GM18861 (cell line): ENCODE measurements around the gene ANKRD27.
"Not testable (repeated sequence)": the region's sequence is repeated elsewhere in the genome, so short reads cannot be mapped to it uniquely, and the experiment has no call there.

Experiments used
- ATAC-seq: cut with Tn5 transposase; IDR thresholded peaks from one replicate; pipeline ENCODE4 v1.9.1; 2021; ENCODE audit not compliant: unreplicated experiment

ANKRD27 gene

DNA sequence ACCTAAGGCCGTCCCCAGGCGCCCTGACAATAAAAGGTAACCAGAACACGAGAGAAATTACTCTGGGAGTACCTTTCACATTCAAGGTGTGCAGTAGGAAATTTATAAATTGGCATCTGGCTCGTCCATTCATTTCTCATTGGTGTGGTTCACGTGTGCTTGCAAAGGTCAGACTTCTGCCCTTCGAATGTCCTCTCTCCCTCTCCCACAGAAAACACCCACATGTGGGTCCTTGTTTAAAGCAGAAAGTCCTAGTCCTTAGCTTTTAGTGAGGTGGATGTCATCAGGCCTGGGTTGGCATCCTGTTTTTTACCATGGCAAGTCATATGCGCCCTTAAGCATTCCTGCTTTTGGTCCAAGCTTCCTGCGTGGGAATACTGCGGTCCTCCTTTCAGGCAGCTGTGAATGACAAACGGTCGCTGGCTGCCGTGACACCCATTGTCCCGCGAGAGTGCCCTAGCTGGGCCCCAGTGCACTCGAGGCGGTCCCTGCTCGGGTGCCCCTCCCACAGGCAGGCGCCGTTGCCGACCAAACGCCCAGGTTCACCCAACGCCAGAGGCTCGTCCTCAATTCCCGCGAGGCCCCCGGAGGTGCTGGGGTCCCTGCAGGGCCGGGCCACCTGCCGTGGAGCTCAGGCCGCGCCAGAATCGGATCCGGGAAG, 16.4 kb upstream of the ANKRD27 start, which contains the start of gene NUDT19:
Gene NUDT19 (plus strand): TSS at position 531 of the 661 bp plus-strand sequence. CDS start 140 bp downstream, outside the sequence.
- ATAC-seq, result peak; percentile 71

DNA sequence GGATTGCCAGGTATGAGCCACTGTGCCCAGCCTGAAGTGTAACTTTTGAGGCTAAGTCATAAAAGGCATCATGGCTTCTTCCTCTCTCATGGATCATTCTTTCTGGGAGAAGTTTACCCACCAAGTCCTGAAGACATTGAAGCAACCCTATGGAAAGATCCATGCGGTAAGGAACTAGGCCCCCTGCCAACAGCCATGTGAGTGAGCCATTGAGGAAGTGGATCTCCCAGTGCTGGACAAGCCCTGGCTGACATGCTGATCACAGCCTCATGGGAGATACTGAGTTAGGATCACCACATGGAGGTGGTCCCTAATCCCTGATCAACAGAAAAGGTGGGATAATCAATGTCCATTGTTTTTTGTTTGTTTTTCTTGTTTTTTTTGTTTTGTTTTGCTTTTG, 13.3 kb upstream of the ANKRD27 start:
- ATAC-seq, result no peak

DNA sequence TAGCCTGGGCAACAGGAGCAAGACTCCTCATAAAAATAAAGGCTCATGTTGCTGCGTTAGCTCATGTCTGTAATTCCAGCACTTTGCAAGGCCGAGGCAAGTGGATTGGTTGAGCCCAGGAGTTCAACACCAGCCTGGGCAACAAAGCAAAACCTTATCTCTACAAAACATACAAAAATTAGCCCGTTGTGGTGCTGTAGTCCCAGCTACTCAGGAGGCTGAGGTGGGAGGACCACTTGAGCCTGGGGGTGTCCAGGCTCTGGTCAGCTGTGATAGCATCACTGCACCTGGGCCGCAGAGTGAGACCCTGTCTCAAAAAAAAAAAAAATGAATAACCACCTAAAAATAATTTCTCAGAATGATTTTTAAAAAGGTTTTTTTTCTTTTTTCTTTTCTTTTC, 12.7 kb upstream of the ANKRD27 start:
- no peak for ATAC-seq

DNA sequence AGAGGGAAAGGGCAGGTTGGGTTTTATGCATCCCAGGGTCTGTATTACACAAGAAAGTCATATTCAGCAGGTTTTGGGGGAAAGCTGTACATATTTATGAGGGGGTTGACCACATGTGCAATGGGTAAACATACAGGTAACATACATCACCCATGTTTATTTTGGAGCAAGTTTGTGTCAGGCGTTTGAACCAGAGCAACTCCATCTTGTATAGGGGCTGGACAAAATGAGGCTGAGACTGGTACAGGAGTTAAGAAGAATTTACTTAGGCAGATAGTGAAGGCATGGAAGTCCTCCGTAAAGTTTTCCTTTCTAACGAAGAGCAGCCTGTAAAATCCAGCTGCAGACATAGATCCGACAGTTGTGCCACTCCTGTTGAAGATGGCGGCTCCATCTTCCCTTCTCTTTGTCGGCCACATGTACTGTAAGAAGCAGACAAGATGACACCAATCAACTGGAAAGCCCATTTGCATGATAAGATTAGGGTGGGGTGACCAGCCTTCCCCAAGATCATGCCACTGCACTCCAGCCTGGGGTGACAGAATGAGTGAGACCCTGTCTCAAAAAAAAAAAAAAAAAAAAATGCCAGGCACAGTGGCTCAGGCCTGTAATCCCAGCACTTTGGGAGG, 12.0 kb upstream of the ANKRD27 start:
- no peak for ATAC-seq

DNA sequence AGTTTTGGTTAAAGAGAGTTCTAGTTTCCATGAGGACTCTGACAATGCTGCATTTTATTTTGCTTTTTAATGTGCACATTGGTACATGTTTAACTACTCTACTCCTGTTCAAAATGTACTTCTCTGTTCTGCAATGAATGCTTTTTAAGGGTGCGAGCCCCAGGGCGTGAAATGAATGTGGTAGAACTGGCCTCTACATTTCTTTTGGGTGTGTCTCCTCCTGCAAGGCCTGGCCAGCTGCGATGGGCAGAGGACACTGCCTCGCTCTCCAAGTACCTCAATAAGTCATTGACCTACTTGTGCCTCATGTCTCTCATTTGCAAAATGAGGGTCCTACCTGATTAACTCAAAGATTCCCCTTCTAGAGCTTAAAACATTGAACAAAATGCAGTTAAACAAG, 7.3 kb upstream of the ANKRD27 start:
- no peak for ATAC-seq

DNA sequence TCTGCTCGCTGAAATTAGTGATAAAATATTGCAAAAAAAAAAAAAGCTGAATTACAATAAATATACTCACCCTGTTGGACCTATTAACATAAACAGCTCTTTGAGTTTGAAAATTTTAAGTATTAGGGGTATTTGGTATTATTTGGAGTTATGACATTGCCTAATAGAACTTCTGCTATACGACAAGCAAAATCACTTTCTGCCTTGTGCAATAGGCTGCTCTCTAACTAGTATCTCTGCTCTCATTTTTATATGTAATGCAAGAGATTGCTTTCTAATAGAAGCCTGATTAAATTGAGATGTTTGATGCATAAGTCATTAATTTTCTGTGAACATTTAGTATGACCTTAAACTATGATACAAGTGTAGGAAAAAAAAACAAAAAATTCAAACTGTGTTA, 6.0 kb upstream of the ANKRD27 start:
- no peak for ATAC-seq

DNA sequence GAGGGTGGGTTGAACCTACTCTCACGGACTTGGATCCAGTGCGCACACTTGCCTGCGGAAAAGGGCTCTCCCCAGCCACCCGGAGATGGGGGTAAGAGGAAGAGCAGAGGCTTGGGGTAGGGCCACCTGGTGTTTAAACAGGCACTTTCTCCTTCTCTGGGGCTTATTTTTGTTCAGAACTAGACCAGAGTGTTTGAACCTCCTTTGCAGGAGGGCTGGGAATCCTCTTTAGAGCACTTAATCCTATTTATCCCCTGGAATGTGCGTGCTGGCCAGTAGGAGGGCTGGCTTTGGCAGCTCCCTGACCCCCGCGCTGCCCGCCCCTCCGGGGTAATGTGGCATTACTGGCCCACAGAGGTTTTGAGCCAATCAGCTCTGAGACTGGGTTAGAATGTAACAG, 2.7 kb upstream of the ANKRD27 start:
- ATAC-seq, result no peak

DNA sequence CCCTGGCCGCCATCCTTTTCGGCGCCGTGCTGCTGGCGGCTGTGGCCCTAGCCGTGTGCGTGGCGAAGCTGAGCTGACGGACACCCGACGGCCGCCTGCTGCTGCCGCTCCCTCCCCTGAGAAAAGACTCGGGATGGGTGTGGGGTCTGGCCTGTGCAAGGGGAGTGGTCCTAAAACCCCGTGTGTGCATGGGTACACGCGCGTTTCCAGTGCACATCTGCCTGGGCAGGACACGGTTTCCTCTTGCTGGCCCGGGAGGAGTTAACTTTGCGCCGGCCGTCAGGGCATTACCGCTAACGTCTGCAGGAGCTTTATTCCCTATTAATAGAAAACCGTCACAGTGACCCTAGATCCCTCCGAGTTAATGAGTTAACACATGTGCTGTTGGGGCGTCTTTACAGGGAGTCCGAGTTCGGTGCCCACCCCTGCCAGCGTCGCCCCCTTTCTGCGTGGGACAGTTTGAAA, 1.9 kb upstream of the ANKRD27 start:
- ATAC-seq, result no peak

DNA sequence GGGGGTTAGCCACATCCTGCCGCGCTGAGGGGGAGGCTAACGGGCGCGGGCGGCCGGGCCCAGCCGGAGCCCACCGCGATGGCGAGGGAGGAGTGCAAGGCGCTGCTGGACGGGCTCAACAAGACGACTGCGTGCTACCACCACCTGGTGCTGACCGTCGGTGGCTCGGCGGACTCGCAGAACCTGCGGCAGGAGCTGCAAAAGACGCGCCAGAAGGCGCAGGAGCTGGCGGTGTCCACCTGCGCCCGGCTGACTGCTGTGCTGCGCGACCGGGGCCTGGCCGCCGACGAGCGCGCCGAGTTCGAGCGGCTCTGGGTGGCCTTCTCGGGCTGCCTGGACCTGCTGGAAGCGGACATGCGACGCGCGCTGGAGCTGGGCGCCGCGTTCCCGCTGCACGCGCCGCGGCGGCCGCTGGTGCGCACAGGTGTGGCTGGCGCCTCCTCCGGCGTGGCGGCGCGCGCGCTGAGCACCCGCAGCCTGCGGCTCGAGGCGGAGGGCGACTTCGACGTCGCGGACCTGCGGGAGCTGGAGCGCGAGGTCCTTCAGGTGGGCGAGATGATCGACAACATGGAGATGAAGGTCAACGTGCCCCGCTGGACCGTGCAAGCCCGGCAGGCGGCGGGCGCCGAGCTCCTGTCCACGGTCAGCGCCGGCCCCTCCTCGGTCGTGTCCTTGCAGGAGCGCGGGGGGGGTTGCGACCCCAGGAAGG, 1.4 kb upstream of the ANKRD27 start:
- no peak for ATAC-seq

DNA sequence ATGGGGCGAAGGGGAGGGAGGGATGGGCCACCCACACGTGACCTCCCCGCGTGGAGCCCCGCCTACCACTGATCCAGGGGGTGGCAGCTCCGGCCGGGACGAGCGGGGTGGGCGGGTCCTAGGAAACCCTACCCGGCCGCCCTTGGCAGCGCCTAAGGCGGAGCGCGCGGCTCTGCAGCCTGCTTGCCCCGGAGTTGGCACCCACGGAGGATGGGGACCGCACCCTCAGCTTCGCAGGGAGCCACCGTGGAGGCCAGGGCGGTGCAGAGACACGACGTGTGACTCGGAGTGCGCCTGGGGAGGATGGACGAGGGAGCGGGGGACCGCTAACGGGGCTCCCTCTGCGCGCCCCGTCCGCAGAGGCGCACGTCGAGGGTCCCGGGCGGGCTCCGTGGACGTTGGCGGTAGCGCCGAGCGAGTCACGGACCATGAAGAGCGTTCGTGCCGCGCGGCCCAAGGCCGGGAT, 773 bp upstream of the ANKRD27 start, which contains the start of gene RGS9BP:
Gene RGS9BP (plus strand): TSS at position 129 of the 466 bp plus-strand sequence. CDS start 416 bp downstream, outside the sequence.
- no peak for ATAC-seq

DNA sequence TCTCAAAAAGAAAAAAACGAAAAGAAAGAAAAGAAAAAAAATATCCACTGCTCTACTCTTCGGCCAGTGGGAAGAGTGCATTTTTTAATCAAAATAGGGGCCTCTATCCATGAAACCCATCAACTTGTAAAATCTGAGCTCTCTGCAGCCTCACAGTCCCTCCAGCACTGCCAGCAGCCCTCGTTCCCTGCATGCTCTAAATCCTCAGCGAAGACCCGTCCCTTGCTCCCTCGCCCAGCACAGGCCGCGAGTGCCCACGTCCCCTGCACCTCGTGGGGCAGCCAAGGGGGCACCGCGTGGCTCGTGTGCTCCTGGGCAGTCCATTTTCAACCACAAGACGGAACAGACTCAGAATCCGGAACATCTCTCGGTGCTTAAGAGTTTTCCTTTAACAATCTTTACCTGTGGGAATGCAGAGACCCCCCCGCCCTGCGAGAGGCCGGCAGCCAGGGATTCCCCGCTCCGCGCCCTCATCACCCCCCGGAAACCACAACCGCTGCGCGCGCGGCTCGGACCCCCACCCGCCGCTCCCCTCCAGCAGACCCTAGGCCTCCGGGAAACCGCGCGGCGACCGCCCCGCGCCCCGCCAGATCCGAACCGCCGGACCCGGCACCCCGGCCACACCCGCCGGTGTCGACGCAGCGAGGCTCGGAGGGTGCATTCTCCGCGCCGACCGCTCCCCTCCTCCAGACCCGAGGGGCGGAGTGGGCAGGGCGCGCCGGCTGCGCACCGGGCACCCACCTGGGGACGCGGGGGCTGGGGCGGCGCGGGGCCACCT, 638 bp downstream of the ANKRD27 start:
- peak; percentile 2 for ATAC-seq

DNA sequence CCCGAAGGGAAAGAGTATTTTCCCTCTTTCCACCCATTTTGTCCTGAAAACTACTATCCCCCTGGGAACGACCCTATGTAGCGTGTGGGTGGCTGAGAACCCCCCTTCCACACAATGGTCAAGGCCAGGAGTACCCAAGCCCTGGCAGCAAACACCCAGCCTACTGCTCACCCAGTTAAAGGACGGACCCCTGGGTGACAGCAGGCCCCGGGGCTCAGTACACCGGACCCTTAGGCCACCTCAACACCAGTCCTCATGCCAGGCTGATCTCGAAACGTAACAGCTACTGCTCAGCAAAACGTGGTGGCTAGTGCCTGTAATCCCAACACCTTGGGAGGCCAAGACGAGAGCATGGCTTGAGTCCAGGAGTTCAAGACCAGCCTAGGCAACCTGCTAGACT, 1.4 kb downstream of the ANKRD27 start:
- ATAC-seq, result no peak

DNA sequence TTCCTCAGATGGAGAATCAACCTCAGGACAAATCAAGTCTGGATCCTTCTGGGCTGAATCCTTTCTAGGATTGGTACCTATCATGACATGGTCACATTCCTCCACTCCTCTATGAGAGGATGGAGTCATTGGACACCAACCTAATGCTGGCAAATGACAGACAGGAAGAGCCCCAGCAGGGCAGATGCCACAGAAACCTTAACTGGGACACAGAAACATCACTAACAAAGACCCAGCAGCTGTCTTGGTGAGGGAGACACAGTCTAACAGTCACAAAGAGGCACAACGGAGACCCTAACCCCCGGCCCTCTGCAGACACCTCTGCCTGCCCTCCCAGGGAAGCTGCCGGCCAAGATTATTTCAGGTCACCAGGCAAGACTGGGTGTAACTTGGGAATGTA, 2.1 kb downstream of the ANKRD27 start:
- ATAC-seq, result no peak

DNA sequence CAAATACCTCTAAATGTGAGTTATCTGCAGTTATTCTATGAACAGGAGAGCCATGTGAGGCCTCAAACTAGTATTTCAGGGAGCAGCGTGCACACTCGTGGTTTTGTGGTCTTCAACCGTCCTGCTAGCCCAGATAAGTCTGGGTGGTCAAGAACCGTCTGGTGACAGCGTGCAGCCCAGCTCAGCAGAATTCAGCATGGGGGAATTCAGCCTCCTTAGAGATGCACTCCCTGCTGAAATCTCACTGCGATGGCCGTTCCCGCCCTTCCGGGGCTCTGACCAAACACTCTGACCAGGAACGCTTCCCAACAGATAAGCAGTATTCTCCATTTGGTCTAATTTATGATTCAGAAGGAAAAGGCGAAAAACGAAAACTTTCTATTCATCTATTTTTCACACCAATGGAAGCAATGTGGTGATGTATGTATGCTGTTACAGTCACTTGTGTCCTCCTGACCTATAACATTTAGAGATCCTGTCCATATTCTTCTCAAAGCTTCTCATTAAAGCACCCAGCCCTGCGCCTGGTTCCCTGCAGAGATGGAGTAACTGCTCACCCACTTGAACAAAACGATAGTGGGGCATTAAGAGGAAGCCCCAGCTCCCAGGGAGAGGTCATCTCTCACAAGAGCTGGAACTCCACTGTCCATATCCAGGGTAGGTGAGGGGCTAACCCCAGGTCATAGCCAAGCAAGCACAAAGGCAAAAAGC, 2.9 kb downstream of the ANKRD27 start:
- no peak for ATAC-seq

DNA sequence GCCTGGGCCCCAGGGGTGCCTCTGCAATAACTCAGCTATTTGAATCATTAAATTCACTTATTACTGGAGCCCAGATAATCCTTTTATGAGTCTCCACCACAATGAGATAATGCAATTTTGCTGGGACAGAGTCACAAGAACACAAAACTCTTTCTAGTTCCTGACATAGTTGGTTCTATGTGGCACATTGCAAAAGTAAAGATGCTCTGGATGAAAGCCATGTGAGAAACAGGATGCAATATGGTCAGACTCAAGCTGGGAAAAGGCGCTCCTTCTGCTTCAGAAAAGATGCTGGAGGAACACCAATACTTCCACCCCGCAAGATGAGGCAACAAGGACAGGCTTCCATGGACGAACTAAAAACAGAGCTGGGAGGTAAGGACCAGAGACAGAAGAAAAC, 5.7 kb downstream of the ANKRD27 start:
- no peak for ATAC-seq

DNA sequence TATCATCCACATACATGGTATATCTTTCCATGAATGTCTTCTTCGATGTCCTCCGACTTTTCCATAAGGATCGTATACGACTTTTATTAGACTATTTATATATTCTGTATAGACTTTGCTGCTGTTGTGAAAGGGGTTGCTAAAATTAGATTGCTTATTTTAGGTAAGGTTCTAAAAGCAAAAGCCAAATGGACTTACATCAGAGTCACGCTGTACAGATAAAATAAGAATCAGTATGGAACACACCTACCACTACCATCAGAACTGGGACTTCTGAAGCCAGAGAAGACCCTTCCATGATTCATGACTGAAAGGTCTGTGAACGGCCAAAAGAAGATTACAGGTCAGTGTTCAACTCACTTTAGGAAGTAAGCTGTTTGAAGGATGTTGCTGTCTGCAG, 8.9 kb downstream of the ANKRD27 start:
- no peak for ATAC-seq

DNA sequence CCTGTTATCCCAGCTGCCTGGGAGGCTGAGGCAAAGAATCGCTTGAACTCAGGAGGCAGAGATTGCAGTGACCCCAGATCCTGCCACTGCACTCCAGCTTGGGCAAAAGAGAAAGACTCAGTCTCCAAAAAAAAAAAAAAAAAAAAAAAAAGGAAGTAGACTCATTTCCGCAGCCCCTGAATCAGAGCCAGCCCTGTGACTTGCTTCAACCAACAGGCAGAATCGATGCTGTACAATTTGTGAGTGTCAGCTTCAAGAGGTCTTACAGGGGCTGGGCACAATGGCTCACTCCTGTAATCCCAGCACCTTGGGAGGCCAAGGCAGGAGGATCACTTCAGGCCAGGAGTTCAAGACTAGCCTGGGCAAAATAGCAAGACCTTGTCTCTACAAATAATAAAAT, 12.8 kb downstream of the ANKRD27 start:
- ATAC-seq, result no peak

DNA sequence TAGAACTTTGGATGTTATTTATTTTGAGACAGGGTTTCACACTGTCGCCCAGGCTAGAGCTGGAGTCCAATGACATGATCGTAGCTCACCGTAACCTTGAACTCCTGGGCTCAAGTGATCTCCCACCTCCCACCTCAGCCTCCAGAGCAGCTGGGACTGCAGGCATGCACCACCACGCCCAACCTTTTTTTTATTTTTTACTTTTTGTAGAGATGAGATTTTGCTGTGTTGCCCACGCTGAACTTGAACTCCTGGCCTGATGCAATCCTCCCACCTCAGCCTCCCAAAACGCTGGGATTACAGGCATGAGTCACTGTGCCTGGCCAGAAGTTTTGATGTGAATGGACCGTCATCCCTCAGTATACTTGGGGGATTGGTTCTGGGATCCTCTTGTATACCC, 13.7 kb downstream of the ANKRD27 start:
- no peak for ATAC-seq

DNA sequence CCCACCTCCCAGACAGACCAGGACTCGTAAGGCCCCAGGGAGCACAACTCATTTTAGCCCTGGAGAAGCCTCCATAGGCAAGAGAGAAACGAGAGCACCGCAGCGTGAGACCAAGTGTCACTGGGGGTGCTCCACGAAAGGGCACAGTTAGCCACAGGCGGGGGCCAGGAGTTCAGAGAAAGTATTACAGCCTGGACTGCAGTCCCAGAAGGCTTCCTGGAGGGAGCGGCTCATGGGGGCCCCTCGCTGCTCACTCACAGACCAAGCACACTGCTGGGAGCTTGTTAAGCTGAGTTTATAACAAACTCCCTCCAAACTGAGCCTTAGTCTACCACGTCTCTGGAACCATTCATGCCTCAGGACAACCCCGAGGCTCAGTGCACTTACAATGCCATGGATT, 16.5 kb downstream of the ANKRD27 start:
- ATAC-seq, result no peak

DNA sequence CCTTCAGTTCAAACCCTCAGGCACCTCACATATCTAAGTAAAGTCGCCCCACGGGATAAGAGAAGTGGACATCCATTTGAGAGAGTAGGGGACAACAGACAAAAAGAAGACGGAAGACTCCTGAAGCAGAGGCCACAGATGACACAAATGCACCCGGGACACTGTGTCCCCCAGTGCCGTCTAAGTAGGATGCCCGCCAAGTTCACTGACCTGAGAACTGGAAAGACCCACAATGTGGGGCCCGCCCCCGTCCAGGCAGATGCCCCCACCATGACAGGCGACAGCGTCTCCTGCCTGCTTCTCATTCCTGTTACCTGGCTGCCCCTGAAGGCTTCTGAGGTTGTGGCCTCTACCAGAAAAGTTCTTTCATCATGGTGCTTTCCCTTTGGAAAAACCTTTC, 16.9 kb downstream of the ANKRD27 start:
- ATAC-seq, result no peak

DNA sequence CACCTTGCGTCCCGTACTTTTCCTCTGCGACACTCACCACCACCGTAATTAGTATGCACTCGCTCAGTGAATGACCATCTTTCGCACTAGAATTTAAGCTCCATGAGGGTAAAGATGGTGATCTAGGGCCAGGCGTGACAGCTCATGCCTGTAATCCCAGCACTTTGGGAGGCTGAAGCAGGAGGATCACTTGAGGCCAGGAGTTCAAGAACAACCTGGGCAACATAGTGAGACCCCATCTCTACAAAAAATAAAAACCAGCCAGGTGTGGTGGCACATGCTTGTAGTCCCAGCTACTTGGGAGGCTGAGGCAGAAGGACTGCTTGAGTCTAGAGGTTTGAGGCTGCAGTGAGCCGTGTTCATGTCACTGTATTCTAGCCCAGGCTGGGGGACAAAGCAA, 18.6 kb downstream of the ANKRD27 start:
- ATAC-seq, result not testable (repeated sequence)
